Effector CD4-positive, alpha-beta T cell (primary cell): Measurements from ENCODE around the gene LSP1.
"Not testable (repeated sequence)": the region's sequence is repeated elsewhere in the genome, so short reads cannot be mapped to it uniquely, and the experiment has no call there.

ENCODE experiments used
- DNase-seq: peaks from one replicate; pipeline ENCODE4 v3.0.0-alpha.2; 2020

The LSP1 gene

GRCh38 chr11:1878137-1879031 lies 25.5 kb downstream of the LSP1 start:
- DNase-seq = no peak

GRCh38 chr11:1879342-1879940 lies 26.6 kb downstream of the LSP1 start:
- no peak for DNase-seq

- DNase-seq = no peak
Measured at GRCh38 chr11:1879941-1880720, 27.2 kb downstream of the LSP1 start.

- DNase-seq = no peak
Measured at GRCh38 chr11:1880746-1881441, 28.0 kb downstream of the LSP1 start.

GRCh38 chr11:1881442-1882264 lies 28.8 kb downstream of the LSP1 start:
- no peak for DNase-seq

GRCh38 chr11:1882265-1883238 lies 29.7 kb downstream of the LSP1 start:
- peak; percentile 68 for DNase-seq

GRCh38 chr11:1883346-1884302 lies 30.7 kb downstream of the LSP1 start:
- no peak for DNase-seq

- no peak for DNase-seq
Measured at GRCh38 chr11:1884303-1884700, 31.4 kb downstream of the LSP1 start.

- DNase-seq = not testable (repeated sequence)
Measured at GRCh38 chr11:1886551-1886950, 33.7 kb downstream of the LSP1 start.

GRCh38 chr11:1887451-1888346 lies 34.8 kb downstream of the LSP1 start:
- no peak for DNase-seq

- no peak for DNase-seq
Measured at GRCh38 chr11:1888347-1888753, 35.5 kb downstream of the LSP1 start.

- no peak for DNase-seq
Measured at GRCh38 chr11:1888811-1889210, 35.9 kb downstream of the LSP1 start.

GRCh38 chr11:1889224-1889930 lies 36.5 kb downstream of the LSP1 start:
- DNase-seq = peak; percentile 63

GRCh38 chr11:1889941-1890855 lies 37.3 kb downstream of the LSP1 start:
- no peak for DNase-seq

- DNase-seq = no peak
Measured at GRCh38 chr11:1890856-1891830, 38.3 kb downstream of the LSP1 start.

GRCh38 chr11:1891831-1892115 lies 38.9 kb downstream of the LSP1 start, which contains the start of gene PRR33:
Gene PRR33 (minus strand): TSS chr11:1891895. CDS start chr11:1890584, 1,311 bp downstream.
- no peak for DNase-seq
